NCI-H526 (cell line): ENCODE measurements around the gene SRGAP2B.
"Not testable (repeated sequence)": the region's sequence is repeated elsewhere in the genome, so short reads cannot be mapped to it uniquely, and the experiment has no call there.

Source experiments
- DNase-seq, 2 experiments: peaks; one replicate each; lab custom pipeline; 2025; lab: John Stamatoyannopoulos, UW

SRGAP2B gene

GRCh38 chr1:145095284-145096057, at the start of gene SRGAP2B, which contains the start of gene FAM72D:
Gene SRGAP2B, minus strand, starts transcription at chr1:145095328. Its CDS starts 2,427 bp downstream, at chr1:145092901.
Gene FAM72D, plus strand, starts transcription at chr1:145095974. Its CDS starts 874 bp downstream, at chr1:145096848.
- DNase-seq, result not testable (repeated sequence)

GRCh38 chr1:145144264-145144913, 49.3 kb upstream of the SRGAP2B start:
- DNase-seq, result not testable (repeated sequence)

GRCh38 chr1:145140549-145140948, 45.4 kb upstream of the SRGAP2B start:
- not testable (repeated sequence) for DNase-seq

- DNase-seq, result not testable (repeated sequence)
Observed at GRCh38 chr1:145134476-145134875, 39.3 kb upstream of the SRGAP2B start.

GRCh38 chr1:145128697-145129469, 33.8 kb upstream of the SRGAP2B start:
- not testable (repeated sequence) for DNase-seq

GRCh38 chr1:145127144-145127543, 32.0 kb upstream of the SRGAP2B start:
- DNase-seq, result not testable (repeated sequence)

- not testable (repeated sequence) for DNase-seq
Observed at GRCh38 chr1:145125112-145125511, 30.0 kb upstream of the SRGAP2B start.

GRCh38 chr1:145123992-145124641, 29.0 kb upstream of the SRGAP2B start:
- not testable (repeated sequence) for DNase-seq

- DNase-seq, result not testable (repeated sequence)
Observed at GRCh38 chr1:145123062-145123395, 27.9 kb upstream of the SRGAP2B start.

- not testable (repeated sequence) for DNase-seq
Observed at GRCh38 chr1:145122344-145123061, 27.4 kb upstream of the SRGAP2B start.

- not testable (repeated sequence) for DNase-seq
Observed at GRCh38 chr1:145119842-145120241, 24.7 kb upstream of the SRGAP2B start.

- not testable (repeated sequence) for DNase-seq
Observed at GRCh38 chr1:145115587-145116493, 20.7 kb upstream of the SRGAP2B start.

GRCh38 chr1:145114560-145115057, 19.5 kb upstream of the SRGAP2B start:
- DNase-seq, result not testable (repeated sequence)

- DNase-seq, result not testable (repeated sequence)
Observed at GRCh38 chr1:145112703-145113102, 17.6 kb upstream of the SRGAP2B start.

- DNase-seq, result not testable (repeated sequence)
Observed at GRCh38 chr1:145111674-145112073, 16.5 kb upstream of the SRGAP2B start.

- DNase-seq, result not testable (repeated sequence)
Observed at GRCh38 chr1:145103294-145103693, 8.2 kb upstream of the SRGAP2B start.

- DNase-seq, result not testable (repeated sequence)
Observed at GRCh38 chr1:145101725-145102124, 6.6 kb upstream of the SRGAP2B start.

- DNase-seq, result not testable (repeated sequence)
Observed at GRCh38 chr1:145094655-145095211, 395 bp downstream of the SRGAP2B start.

GRCh38 chr1:145093517-145094149, 1.5 kb downstream of the SRGAP2B start:
- DNase-seq, result not testable (repeated sequence)
